Right atrium auricular region (tissue), 2 donors: ENCODE measurements around the gene FAM228A. TPM values are rescaled to one million over a fixed set of nuclear protein-coding genes. Genes with fewer than 3 reads are reported as not detected.

Source experiments
- DNase-seq: peaks from one replicate; pipeline ENCODE4 v3.0.0-alpha.2; 2019; ENCODE audit warnings: low spot score
- H3K27ac ChIP-seq, 2 donors: fragments of 200-600 bp; sonication (generic); 1 replicate in 1 of 2; 2 replicates in 1 of 2; pipeline ENCODE4 v1.5.1; 2016 to 2019
- H3K27me3 ChIP-seq, 2 donors: fragments of 200-600 bp; sonication (generic); one replicate each; pipeline versions ENCODE4 v1.5.1 to v1.6.0; 2017 to 2019
- H3K36me3 ChIP-seq: fragments of 200-600 bp; sonication (generic); one replicate; pipeline ENCODE4 v1.5.1; 2016
- H3K4me1 ChIP-seq, 2 donors: fragments of 200-600 bp; sonication (generic); one replicate each; pipeline versions ENCODE4 v1.5.1 to v1.6.0; 2017 to 2019
- H3K4me3 ChIP-seq, 2 donors: fragments of 200-600 bp; sonication (generic); 1 replicate in 1 of 2; 2 replicates in 1 of 2; pipeline ENCODE4 v1.5.1; 2017 to 2019; ENCODE audit warnings: mild to moderate bottlenecking in 1 of 2, moderate library complexity in 1 of 2
- H3K9me3 ChIP-seq, 2 donors: fragments of 200-600 bp; sonication (generic); one replicate each; pipeline ENCODE4 v1.5.1; 2019
- CTCF ChIP-seq, 2 donors: fragments of 200-600 bp; sonication (generic); IDR thresholded peaks; one replicate each; pipeline ENCODE4 v1.5.1; 2019; ENCODE audit warnings: antibody characterized with exemption in 2 of 2
- total RNA-seq, 2 donors: library from RNA; depleted of rRNA; stranded (reverse); fragments of >200 nt; gene quantifications; one replicate each; pipeline ENCODE4 v1.1.0, GENCODE V29; 2016

The FAM228A gene
- total RNA-seq, 2 donors from 2014 or later = 0.51 to 1.8 TPM

- no peak overlapping the region for H3K4me3 ChIP-seq
- H3K4me1 ChIP-seq = peaks cover 0 to 10% of the 10 kb centered on the region in 2 donors
- H3K9me3 ChIP-seq = no peaks in the 10 kb centered on the region
- peaks cover 59% of the 10 kb centered on the region for H3K36me3 ChIP-seq
- H3K27ac ChIP-seq = no peak overlapping the region
- H3K27me3 ChIP-seq = no peaks in the 10 kb centered on the region
- TF ChIP-seq CTCF (IDR thresholded peaks at IDR 0.05) = no peak
- DNase-seq = no peak
Measured at GRCh38 chr2:24204505-24204904, 29.7 kb downstream of the FAM228A start.

- H3K27ac ChIP-seq = no peak overlapping the region
- no peak for DNase-seq
- no peaks in the 10 kb centered on the region for H3K27me3 ChIP-seq
- H3K4me1 ChIP-seq = peaks cover 0 to 6% of the 10 kb centered on the region in 2 donors
- H3K36me3 ChIP-seq = peaks cover 65% of the 10 kb centered on the region
- H3K4me3 ChIP-seq = no peak overlapping the region
- no peaks in the 10 kb centered on the region for H3K9me3 ChIP-seq
- no peak for TF ChIP-seq CTCF (IDR thresholded peaks at IDR 0.05)
Measured at GRCh38 chr2:24205131-24205530, 30.3 kb downstream of the FAM228A start.

- Histone ChIP-seq H3K36me3 (peaks cover 75% of the 10 kb centered on the region), H3K27ac (no peak overlapping the region), H3K4me3 (no peak overlapping the region), H3K4me1 (no peaks in the 10 kb centered on the region), H3K9me3 (no peaks in the 10 kb centered on the region), H3K27me3 (no peaks in the 10 kb centered on the region)
- TF ChIP-seq CTCF (IDR thresholded peaks at IDR 0.05) = no peak
- no peak for DNase-seq
Measured at GRCh38 chr2:24206242-24206641, 31.4 kb downstream of the FAM228A start.

- Histone ChIP-seq H3K36me3 (peaks cover 80% of the 10 kb centered on the region), H3K4me3 (no peak overlapping the region), H3K27me3 (no peaks in the 10 kb centered on the region), H3K27ac (no peak overlapping the region), H3K9me3 (no peaks in the 10 kb centered on the region), H3K4me1 (no peaks in the 10 kb centered on the region)
- TF ChIP-seq CTCF (IDR thresholded peaks at IDR 0.05) = no peak
- no peak for DNase-seq
Measured at GRCh38 chr2:24206714-24207113, 31.9 kb downstream of the FAM228A start.

- no peak overlapping the region for H3K27ac ChIP-seq
- H3K4me1 ChIP-seq = no peaks in the 10 kb centered on the region
- no peaks in the 10 kb centered on the region for H3K27me3 ChIP-seq
- TF ChIP-seq CTCF (IDR thresholded peaks at IDR 0.05) = no peak
- peaks cover 86% of the 10 kb centered on the region for H3K36me3 ChIP-seq
- no peaks in the 10 kb centered on the region for H3K9me3 ChIP-seq
- no peak overlapping the region for H3K4me3 ChIP-seq
- no peak for DNase-seq
Measured at GRCh38 chr2:24207359-24207758, 32.5 kb downstream of the FAM228A start.

GRCh38 chr2:24208490-24208889, 33.6 kb downstream of the FAM228A start:
- H3K36me3 ChIP-seq = peaks cover 86% of the 10 kb centered on the region
- no peaks in the 10 kb centered on the region for H3K9me3 ChIP-seq
- DNase-seq = no peak
- no peak overlapping the region for H3K4me3 ChIP-seq
- no peaks in the 10 kb centered on the region for H3K4me1 ChIP-seq
- no peak overlapping the region for H3K27ac ChIP-seq
- H3K27me3 ChIP-seq = no peaks in the 10 kb centered on the region
- no peak for TF ChIP-seq CTCF (IDR thresholded peaks at IDR 0.05)
